OCI-LY1 (cell line): ENCODE results near the gene UBE2F.

Experiments used
- EZH2 ChIP-seq: fragments of 200-600 bp; sonication (generic), shearing (Covaris generic); IDR thresholded peaks from 2 replicates; pipeline ENCODE4 v1.8.0; 2017; ENCODE audit warnings: borderline replicate concordance, mixed run types, mild to moderate bottlenecking, antibody characterized with exemption, low read length, moderate library complexity, mixed read lengths
- TF ChIP-seq, protein P1 (sequence below): fragments of 200-600 bp; sonication (generic), shearing (Covaris generic); IDR thresholded peaks from 2 replicates; pipeline ENCODE4 v1.5.1; 2017; ENCODE audit warnings: mild to moderate bottlenecking, antibody characterized with exemption, low read length, moderate library complexity, mixed read lengths

DNA sequence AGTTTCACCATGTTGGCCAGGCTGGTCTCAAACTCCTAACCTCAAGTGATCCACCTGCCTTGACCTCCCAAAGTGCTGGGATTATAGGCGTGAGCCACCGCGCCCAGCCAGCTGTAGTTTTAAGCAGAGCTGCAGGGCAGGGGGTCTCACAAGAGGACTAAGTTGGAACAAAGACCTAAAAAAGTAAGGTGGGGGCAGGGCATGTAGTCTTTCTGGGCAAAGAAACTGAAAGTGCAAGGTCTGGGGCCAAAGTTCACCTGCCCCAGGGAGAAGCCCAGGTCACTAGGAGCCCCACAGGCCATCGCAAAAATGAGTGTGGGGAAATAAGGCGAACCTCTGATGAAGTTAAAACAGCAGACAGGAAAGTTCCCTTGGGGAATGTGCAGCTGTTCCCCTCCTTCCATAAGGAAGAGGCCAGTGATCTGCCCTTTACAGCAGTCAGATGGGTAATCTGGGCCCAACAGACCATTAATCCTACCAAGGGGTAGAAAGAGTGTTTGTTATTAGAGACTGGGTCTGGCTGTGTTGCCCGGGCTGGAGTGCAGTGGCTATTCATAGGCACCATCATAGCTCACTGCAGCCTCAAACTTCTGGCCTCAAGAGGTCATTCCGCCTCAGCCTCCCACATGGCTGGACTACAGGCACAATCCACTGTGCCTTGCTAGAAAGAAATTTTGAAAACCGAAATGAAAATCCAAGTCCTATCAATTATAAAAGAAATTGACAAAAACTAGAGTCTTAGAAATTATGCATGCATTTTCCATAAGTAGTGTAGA lies 96.8 kb downstream of the UBE2F start:
- no peak for TF ChIP-seq EZH2
- TF ChIP-seq, protein P1, sequence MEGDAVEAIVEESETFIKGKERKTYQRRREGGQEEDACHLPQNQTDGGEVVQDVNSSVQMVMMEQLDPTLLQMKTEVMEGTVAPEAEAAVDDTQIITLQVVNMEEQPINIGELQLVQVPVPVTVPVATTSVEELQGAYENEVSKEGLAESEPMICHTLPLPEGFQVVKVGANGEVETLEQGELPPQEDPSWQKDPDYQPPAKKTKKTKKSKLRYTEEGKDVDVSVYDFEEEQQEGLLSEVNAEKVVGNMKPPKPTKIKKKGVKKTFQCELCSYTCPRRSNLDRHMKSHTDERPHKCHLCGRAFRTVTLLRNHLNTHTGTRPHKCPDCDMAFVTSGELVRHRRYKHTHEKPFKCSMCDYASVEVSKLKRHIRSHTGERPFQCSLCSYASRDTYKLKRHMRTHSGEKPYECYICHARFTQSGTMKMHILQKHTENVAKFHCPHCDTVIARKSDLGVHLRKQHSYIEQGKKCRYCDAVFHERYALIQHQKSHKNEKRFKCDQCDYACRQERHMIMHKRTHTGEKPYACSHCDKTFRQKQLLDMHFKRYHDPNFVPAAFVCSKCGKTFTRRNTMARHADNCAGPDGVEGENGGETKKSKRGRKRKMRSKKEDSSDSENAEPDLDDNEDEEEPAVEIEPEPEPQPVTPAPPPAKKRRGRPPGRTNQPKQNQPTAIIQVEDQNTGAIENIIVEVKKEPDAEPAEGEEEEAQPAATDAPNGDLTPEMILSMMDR, result no peak
